ENCODE measurements around the gene PARP12.

PARP12 gene

DNA sequence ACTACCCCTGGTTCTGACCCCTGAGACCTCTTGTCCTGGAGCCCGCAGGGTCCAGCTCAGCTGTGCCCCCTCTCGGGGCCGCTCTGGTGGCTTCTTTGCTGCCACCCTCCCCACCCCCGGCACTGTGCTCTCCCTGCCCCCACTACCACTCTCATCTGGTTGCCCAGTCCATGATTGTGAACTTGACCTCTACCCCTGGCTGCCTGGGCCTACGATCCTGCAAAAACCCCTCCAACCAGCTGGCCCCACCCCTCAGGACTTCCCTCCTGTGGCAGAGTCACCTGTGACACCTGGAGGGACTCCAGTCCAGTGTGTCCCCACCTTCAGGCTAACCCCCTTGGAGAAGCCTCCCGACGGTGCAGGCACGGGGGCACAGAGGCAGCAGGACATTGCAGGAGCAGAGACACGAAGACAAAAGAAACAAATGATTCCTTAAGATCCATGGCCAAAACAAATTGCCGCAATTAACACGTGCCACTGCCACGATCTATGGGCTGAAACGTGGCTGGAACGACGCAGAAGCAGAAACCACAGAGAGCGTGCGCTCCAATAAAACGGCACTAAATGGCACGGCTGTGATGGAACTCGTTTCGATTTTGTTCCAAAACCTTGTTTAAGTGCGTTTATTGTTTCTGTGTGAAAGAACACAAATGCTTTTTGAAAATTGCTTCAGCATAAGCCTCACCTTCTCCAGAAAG is 72.0 kb downstream of the PARP12 start:
- no peak overlapping the region for H3K4me3 ChIP-seq (ENCODE audit: low read depth, low read length)
- DNase-seq (ENCODE audit: low read depth) = no peak
- TF ChIP-seq, protein P1, sequence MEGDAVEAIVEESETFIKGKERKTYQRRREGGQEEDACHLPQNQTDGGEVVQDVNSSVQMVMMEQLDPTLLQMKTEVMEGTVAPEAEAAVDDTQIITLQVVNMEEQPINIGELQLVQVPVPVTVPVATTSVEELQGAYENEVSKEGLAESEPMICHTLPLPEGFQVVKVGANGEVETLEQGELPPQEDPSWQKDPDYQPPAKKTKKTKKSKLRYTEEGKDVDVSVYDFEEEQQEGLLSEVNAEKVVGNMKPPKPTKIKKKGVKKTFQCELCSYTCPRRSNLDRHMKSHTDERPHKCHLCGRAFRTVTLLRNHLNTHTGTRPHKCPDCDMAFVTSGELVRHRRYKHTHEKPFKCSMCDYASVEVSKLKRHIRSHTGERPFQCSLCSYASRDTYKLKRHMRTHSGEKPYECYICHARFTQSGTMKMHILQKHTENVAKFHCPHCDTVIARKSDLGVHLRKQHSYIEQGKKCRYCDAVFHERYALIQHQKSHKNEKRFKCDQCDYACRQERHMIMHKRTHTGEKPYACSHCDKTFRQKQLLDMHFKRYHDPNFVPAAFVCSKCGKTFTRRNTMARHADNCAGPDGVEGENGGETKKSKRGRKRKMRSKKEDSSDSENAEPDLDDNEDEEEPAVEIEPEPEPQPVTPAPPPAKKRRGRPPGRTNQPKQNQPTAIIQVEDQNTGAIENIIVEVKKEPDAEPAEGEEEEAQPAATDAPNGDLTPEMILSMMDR (IDR thresholded peaks at IDR 0.05; ENCODE audit: low read depth, low read length, missing control alignments) = no peak

DNA sequence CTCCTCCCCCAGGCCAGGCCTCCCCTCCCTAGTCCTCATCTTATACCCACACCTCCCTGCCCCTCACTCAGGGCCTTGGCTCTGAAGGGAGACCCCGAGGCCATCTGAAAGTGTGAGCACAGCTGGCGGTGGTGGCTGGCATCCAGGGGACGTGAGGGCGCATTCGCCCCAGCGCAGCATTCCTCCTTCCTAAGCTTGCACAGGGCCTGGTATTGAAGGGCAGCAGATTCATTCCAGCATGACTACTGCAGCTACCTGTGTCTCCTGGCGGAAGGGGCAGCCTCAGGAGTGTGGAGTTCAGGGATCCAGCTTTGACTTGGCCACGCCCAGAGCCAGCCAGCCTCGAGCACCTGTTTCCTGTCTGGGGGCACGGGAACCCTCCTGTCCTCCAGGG is 72.6 kb downstream of the PARP12 start:
- H3K4me3 ChIP-seq (ENCODE audit: low read depth, low read length) = no peak overlapping the region
- TF ChIP-seq, protein P1 (IDR thresholded peaks at IDR 0.05; ENCODE audit: low read depth, low read length, missing control alignments) = no peak
- DNase-seq (ENCODE audit: low read depth) = no peak

DNA sequence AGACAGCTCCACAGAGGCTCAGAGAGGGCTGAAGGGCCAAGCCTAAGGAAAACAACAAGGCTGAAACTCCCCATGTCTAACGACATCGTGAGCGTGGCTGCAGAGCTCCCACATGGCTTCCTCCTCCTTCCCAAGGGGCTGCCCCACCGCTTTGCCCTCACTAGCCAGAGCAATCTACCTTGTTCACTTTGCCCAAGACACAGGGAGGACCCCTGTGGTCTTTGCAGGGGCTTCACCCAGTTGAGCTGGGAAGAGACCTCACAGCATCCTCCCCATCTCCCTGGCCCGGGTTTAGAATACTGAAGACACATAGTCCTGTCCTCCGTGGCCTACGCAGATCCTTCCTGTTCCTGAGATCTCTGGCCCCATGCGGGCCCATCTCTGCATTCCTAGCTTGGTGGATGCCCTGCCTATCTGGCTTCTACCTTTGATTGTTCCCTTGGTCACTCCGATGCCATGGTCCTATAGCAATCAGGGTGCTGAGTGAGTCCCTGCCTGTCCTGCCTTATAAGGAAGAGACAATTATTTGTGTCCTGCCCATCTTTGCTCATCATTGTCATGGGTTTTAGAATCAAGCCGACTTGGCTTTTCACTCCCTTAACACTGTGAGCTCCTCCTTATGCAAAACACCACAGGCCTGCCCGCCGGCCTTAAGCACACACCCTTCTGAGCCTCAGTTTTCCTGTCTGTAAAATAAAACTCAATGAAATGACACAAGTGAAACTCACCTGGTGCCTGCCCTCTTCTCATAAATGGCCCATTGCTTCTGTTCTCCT is 73.2 kb downstream of the PARP12 start:
- DNase-seq (ENCODE audit: low read depth) = no peak
- TF ChIP-seq, protein P1 (IDR thresholded peaks at IDR 0.05; ENCODE audit: low read depth, low read length, missing control alignments) = no peak
- no peak overlapping the region for H3K4me3 ChIP-seq (ENCODE audit: low read depth, low read length)

DNA sequence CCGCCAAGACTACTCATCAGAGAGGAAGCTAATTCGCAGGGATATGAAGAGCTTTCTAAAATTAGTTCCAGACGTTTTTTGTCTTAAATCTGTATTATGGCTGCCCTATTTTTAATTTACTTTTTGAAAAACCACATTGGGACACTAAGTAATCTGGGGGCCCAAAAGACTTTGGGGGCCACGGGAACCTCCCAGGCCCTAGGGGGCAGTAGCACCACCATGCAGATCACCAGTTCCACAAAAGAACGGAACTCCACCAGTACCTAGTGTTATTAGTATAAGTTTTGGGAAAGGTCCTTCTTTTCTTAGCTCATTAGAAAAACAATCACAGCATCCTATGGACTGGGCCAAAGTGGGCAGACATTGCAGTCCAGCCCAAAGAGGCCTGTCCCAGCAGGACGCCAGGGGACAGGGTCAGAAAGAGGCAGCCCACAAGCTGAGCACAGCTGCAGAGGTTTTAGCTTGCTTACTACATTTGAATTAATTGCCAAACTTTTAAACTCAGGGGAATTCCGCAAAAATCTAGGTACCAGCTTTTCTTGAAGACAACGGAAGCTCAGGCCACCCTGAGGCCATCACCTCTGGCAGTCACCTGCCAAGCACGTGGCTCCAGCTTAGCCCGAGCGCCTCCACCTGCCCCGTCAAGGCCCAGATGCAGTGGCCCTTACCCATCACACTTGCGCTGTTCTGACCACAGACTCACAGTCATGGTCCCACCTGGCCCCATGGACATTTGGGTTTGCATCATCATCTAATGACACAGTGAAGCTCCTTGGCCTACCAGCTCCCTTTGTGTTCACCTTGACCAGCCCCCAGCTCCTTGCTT is 74.8 kb downstream of the PARP12 start:
- H3K4me3 ChIP-seq (ENCODE audit: low read depth, low read length) = no peak overlapping the region
- DNase-seq (ENCODE audit: low read depth) = no peak
- TF ChIP-seq, protein P1 (IDR thresholded peaks at IDR 0.05; ENCODE audit: low read depth, low read length, missing control alignments) = no peak

DNA sequence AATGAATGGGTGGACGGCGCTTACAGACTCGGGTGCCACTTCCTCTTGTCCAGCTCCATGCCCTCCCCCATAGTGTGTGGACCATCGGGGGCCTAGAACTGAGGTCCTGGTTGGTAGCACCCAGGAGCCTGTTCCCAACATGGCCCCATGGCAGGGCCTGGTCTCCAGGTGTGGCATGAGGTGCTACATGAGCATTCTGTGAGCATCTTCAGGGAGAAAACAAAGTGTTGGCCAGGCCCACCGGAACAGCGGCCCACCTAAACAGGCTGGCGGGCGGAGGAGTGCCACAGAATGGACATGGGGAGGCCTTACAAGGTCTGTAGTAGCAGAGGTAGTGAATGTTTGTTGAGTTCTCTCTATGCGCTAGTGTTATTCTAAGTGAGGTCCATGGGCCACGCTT is 76.9 kb downstream of the PARP12 start:
- H3K4me3 ChIP-seq (ENCODE audit: low read depth, low read length) = no peak overlapping the region
- TF ChIP-seq, protein P1 (IDR thresholded peaks at IDR 0.05; ENCODE audit: low read depth, low read length, missing control alignments) = no peak
- DNase-seq (ENCODE audit: low read depth) = no peak

DNA sequence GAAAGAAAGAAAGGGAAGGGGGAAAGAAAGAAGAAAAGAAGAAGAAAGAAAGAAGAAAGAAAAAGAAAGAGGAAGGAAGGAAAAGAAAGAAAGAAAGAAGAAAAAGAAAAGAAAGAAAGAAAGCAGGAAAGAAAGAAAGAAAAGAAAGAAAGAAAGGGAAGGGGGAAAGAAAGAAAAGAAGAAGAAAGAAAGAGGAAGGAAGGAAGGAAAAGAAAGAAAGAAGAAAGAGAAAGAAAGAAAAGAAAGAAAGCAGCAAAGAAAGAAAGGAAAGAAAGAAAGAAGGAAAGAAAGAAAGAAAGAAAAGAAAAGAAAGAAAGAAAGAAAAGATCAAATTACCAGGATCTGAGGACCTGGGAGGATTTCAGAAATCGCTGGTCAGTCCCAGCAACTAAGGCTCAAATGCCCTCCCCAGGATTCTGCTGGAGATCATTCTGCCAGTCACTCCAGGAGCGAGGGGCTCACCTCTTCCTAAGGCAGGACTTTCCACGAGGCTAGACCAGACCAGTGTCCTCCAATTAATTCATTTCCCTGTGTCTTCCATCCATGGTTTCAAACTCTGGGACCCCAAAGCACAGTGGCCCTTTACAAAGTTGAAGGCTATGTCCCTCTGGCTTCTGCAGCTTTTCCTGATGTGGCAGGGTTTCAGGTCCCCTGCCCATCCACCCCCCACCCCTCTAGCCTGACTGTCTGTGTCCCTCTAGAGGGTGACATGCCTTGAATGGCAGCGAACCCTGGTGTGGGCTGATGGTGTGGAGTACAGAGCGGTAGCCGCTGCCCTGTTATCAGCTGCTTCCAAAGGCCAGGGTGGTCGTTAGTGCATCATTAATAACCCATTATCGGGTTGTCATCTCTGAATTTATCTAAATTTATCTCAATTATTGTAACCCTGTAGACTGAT is 77.9 kb downstream of the PARP12 start:
- no peak for DNase-seq (ENCODE audit: low read depth)
- TF ChIP-seq, protein P1 (IDR thresholded peaks at IDR 0.05; ENCODE audit: low read depth, low read length, missing control alignments) = no peak

More for the DNA sequence above, 77.9 kb downstream of the PARP12 start:
- no peak overlapping the region for H3K4me3 ChIP-seq (ENCODE audit: low read depth, low read length)
